Liver (tissue), 9 donors: ENCODE results near the gene CHIC1. TPM values are rescaled to one million over a fixed set of nuclear protein-coding genes. Genes with fewer than 3 reads are reported as not detected.
"Not testable (repeated sequence)": the region's sequence is repeated elsewhere in the genome, so short reads cannot be mapped to it uniquely, and the experiment has no call there.

Experiments used
- DNase-seq: peaks from one replicate; pipeline ENCODE4 v3.0.0-alpha.2; 2017; ENCODE audit warnings: low spot score
- H3K27ac ChIP-seq, 2 donors: one replicate each; pipeline ENCODE4 v1.7.0; 2013; ENCODE audit warnings: inconsistent platforms in 2 of 2, low read length in 2 of 2, control low read depth in 1 of 2, low read depth in 1 of 2, mild to moderate bottlenecking in 1 of 2
- H3K27me3 ChIP-seq, 4 donors: one replicate each; pipeline versions ENCODE4 v1.6.1 to v1.7.0; 2013; ENCODE audit warnings: low read length in 3 of 4, inconsistent platforms in 1 of 4, mild to moderate bottlenecking in 1 of 4, moderate library complexity in 1 of 4; ENCODE audit not compliant: control insufficient read depth in 4 of 4, insufficient read depth in 4 of 4
- H3K36me3 ChIP-seq, 4 donors: one replicate each; pipeline versions ENCODE4 v1.6.1 to v1.7.0; 2013; ENCODE audit warnings: low read length in 3 of 4, mild to moderate bottlenecking in 3 of 4, low read depth in 1 of 4, moderate library complexity in 1 of 4; ENCODE audit not compliant: control insufficient read depth in 4 of 4, insufficient read depth in 3 of 4
- H3K4me1 ChIP-seq, 4 donors: one replicate each; pipeline versions ENCODE4 v1.6.1 to v1.7.0; 2013; ENCODE audit warnings: low read length in 3 of 4, mild to moderate bottlenecking in 3 of 4, moderate library complexity in 1 of 4; ENCODE audit not compliant: control insufficient read depth in 4 of 4, insufficient read depth in 4 of 4
- H3K4me3 ChIP-seq, 3 donors: one replicate each; pipeline versions ENCODE4 v1.6.1 to v1.7.0; 2013; ENCODE audit warnings: low read length in 3 of 3, control low read depth in 1 of 3, low read depth in 1 of 3, mild to moderate bottlenecking in 1 of 3
- H3K9ac ChIP-seq, 2 donors: one replicate each; pipeline ENCODE4 v1.7.0; 2013; ENCODE audit warnings: low read length in 2 of 2, mild to moderate bottlenecking in 2 of 2, moderate library complexity in 2 of 2, control low read depth in 1 of 2, low read depth in 1 of 2
- H3K9me3 ChIP-seq, 4 donors: one replicate each; pipeline versions ENCODE4 v1.6.1 to v1.7.0; 2013; ENCODE audit warnings: low read length in 3 of 4; ENCODE audit not compliant: control insufficient read depth in 4 of 4
- ATF3 ChIP-seq: IDR thresholded peaks from 2 replicates; pipeline ENCODE4 v1.6.1; 2016; ENCODE audit warnings: antibody characterized with exemption
- CTCF ChIP-seq: fragments of 150-350 bp; IDR thresholded peaks from 2 replicates; pipeline ENCODE4 v1.5.1; 2017; ENCODE audit warnings: improper control_type of control experiment, low read depth, low read length; ENCODE audit not compliant: missing input control
- EGR1 ChIP-seq, 2 donors: IDR thresholded peaks; 2 replicates each; pipeline ENCODE4 v1.6.1; 2016 to 2018; ENCODE audit warnings: antibody characterized with exemption in 2 of 2, low read depth in 2 of 2
- FOXA1 ChIP-seq: IDR thresholded peaks from 2 replicates; pipeline ENCODE4 v1.6.1; 2016; ENCODE audit warnings: antibody characterized with exemption
- FOXA2 ChIP-seq: IDR thresholded peaks from 2 replicates; pipeline ENCODE4 v1.6.1; 2016; ENCODE audit warnings: antibody characterized with exemption
- GABPA ChIP-seq, 2 donors: IDR thresholded peaks in 1 of 2; conservative IDR thresholded peaks in 1 of 2; 2 replicates each; pipeline ENCODE4 v1.6.1; 2016; ENCODE audit warnings: antibody characterized with exemption in 2 of 2, mild to moderate bottlenecking in 1 of 2, moderate library complexity in 1 of 2
- HNF4A ChIP-seq, 2 donors: conservative IDR thresholded peaks; 2 replicates each; pipeline ENCODE4 v1.6.1; 2016; ENCODE audit warnings: antibody characterized with exemption in 2 of 2, mild to moderate bottlenecking in 2 of 2
- HNF4G ChIP-seq: IDR thresholded peaks from 2 replicates; pipeline ENCODE4 v1.6.1; 2016; ENCODE audit warnings: antibody characterized with exemption
- JUND ChIP-seq, 2 donors: IDR thresholded peaks; 2 replicates each; pipeline ENCODE4 v1.6.1; 2016; ENCODE audit warnings: antibody characterized with exemption in 2 of 2
- MAX ChIP-seq: IDR thresholded peaks from 2 replicates; pipeline ENCODE4 v1.6.1; 2016; ENCODE audit warnings: antibody characterized with exemption
- REST ChIP-seq: IDR thresholded peaks from 2 replicates; pipeline ENCODE4 v1.6.1; 2016; ENCODE audit warnings: antibody characterized with exemption, mild to moderate bottlenecking
- RXRA ChIP-seq, 2 donors: IDR thresholded peaks; 2 replicates each; pipeline ENCODE4 v1.6.1; 2017 to 2018; ENCODE audit warnings: antibody characterized with exemption in 2 of 2, mild to moderate bottlenecking in 1 of 2
- SP1 ChIP-seq: IDR thresholded peaks from 2 replicates; pipeline ENCODE4 v1.6.1; 2018; ENCODE audit warnings: antibody characterized with exemption, mild to moderate bottlenecking
- TAF1 ChIP-seq: conservative IDR thresholded peaks from 2 replicates; pipeline ENCODE4 v1.6.1; 2016; ENCODE audit warnings: antibody characterized with exemption, mild to moderate bottlenecking
- YY1 ChIP-seq: IDR thresholded peaks from 2 replicates; pipeline ENCODE4 v1.6.1; 2016; ENCODE audit warnings: antibody characterized with exemption, mild to moderate bottlenecking
- WGBS: extraction: QIAGEN DNeasy Blood & Tissue Kit; methylation state at CpG from one replicate; pipeline ENCODE4 v1.1.7; 2013; 5-methylcytosine and 5-hydroxymethylcytosine counted together
- polyA plus RNA-seq, 2 donors: library from polyadenylated mRNA; stranded (reverse) in 1 of 2; unstranded in 1 of 2; fragments of 200-250 nt in 1 of 2; fragments of >200 nt in 1 of 2; fragmentation: Nextera tagmentation in 1 of 2; extraction: Ambion mirVana in 1 of 2; gene quantifications; one replicate each; pipeline versions ENCODE4 v1.2.1 to v1.2.3, GENCODE V29; 2013 to 2015
- total RNA-seq, 2 donors: library from RNA; depleted of rRNA; stranded (reverse); fragments of >200 nt; gene quantifications; one replicate each; pipeline ENCODE4 v1.2.3, GENCODE V29; 2014
- donor health status: healthy.
- donor health status: healthy.
- donor health status: healthy.
- donor health status: healthy.
- donor health status: healthy.

Gene CHIC1
- total RNA-seq (1 to 10 TPM; 2.3 to 3.4 TPM), polyA plus RNA-seq (1 to 10 TPM; 1.1 to 1.6 TPM)

- under 1% methylated on average over 51 of the region's 51 CpGs for WGBS
- H3K9ac ChIP-seq = peak within 1 kb of the TSS in 1 of 2 donors; percentile 14
- no peak for TF ChIP-seq JUND (IDR thresholded peaks at IDR 0.05)
- TF ChIP-seq HNF4A (conservative IDR thresholded peaks at IDR 0.05) = no peak
- TF ChIP-seq YY1 = peak; percentile 89
- TF ChIP-seq MAX = no peak
- TF ChIP-seq REST = no peak
- TF ChIP-seq TAF1 = no peak
- no peak for TF ChIP-seq ATF3
These were observed at the start of gene CHIC1 for GRCh38 chrX:73562984-73563737. TSS of gene CHIC1 (plus strand) at chrX:73563197. CDS start at chrX:73563285, 88 bp downstream.

GRCh38 chrX:73522823-73523222 lies 40.2 kb upstream of the CHIC1 start:
- not testable (repeated sequence) for H3K36me3 ChIP-seq, H3K9ac ChIP-seq, DNase-seq, H3K4me1 ChIP-seq, H3K27me3 ChIP-seq, H3K9me3 ChIP-seq, H3K27ac ChIP-seq, H3K4me3 ChIP-seq
- WGBS = 54% methylated on average over 2 of the region's 2 CpGs

More at GRCh38 chrX:73562984-73563737, at the start of gene CHIC1:
- Histone ChIP-seq H3K4me3 (peak within 1 kb of the TSS; percentile 62 to 86 (median 69)), H3K9me3 (no peaks in the 10 kb centered on the region), H3K27me3 (peaks cover 0 to 4% (median 0%) of the 10 kb centered on the region in 4 donors), H3K36me3 (no peaks in the 10 kb centered on the region), H3K27ac (peak within 1 kb of the TSS; percentile 42 to 65), H3K4me1 (peaks cover 0 to 4% (median 0%) of the 10 kb centered on the region in 4 donors)
- peak; percentile 50 for DNase-seq

GRCh38 chrX:73524906-73525305 lies 38.1 kb upstream of the CHIC1 start:
- WGBS = 80% methylated on average over 8 of the region's 8 CpGs
- no peaks in the 10 kb centered on the region for H3K4me1 ChIP-seq
- H3K27ac ChIP-seq = no peak overlapping the region
- TF ChIP-seq GABPA (IDR thresholded peaks at IDR 0.05 in 1 of 2, conservative IDR thresholded peaks at IDR 0.05 in 1 of 2) = no peak
- no peak for TF ChIP-seq EGR1 (IDR thresholded peaks at IDR 0.05; ENCODE audit: low read depth in 2 of 2)
- TF ChIP-seq MAX = no peak
- TF ChIP-seq REST = no peak
- TF ChIP-seq HNF4A (conservative IDR thresholded peaks at IDR 0.05) = no peak
- TF ChIP-seq HNF4G = no peak
- TF ChIP-seq FOXA1 = no peak
- no peak for TF ChIP-seq CTCF
- no peak for TF ChIP-seq SP1
- TF ChIP-seq RXRA (IDR thresholded peaks at IDR 0.05) = no peak
- TF ChIP-seq FOXA2 = no peak
- no peak overlapping the region for H3K4me3 ChIP-seq
- no peaks in the 10 kb centered on the region for H3K36me3 ChIP-seq
- no peaks in the 10 kb centered on the region for H3K27me3 ChIP-seq
- peaks cover 0 to 6% (median 4%) of the 10 kb centered on the region in 4 donors for H3K9me3 ChIP-seq
- H3K9ac ChIP-seq = no peak overlapping the region
- DNase-seq = no peak
